ENCODE measurements around the gene DHRS1.

DHRS1 gene

GRCh38 chr14:24308342-24309124, 9.0 kb upstream of the DHRS1 start:
- no peak for DNase-seq

- peak; percentile 64 for DNase-seq
These were observed 8.2 kb upstream of the DHRS1 start, which contains the start of gene CIDEB for GRCh38 chr14:24307575-24308341. Gene CIDEB, minus strand, starts transcription at chr14:24307977. Its CDS starts 119 bp downstream, at chr14:24307858.

GRCh38 chr14:24307156-24307574, 7.6 kb upstream of the DHRS1 start:
- no peak for DNase-seq

DNA sequence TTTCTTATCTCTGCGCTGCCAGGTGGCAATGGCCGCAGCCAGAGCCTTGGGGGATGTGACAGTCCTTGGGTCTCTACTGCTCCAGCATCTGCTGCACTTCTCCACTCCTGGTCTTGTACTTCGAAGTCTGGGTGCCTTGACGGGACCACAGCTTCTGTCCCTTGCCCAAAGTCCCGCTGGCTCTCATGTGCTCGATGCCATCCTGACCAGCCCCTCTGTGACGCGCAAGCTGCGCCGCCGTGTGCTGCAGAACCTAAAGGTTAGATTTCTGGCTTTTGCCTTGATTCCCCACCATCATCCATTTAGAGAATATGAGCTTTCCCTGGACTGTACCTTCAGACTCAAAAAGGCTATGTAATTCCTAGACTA, 4.4 kb upstream of the DHRS1 start:
- DNase-seq: no peak

- no peak for DNase-seq
These were observed 873 bp upstream of the DHRS1 start for GRCh38 chr14:24300326-24300980.

DNA sequence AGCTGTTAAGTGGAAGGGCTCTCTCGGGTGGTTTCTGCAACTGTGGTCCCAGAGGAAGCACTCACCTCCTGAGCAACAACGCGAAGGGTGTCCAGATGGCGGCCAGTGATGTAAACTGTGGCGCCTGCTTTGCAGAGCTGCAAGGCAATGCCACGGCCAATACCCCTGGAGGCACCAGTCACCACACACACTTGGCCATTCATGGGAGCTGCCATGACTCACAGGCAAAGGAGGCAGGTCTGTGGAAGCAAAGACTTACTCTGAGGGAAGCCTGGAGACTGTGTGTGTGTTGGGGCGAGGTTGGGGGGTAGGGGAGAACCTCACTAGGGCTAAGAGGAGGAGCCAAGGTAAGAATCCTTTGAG, 707 bp downstream of the DHRS1 start:
- DNase-seq: no peak

GRCh38 chr14:24297190-24297964, 2.2 kb downstream of the DHRS1 start:
- DNase-seq: no peak

DNA sequence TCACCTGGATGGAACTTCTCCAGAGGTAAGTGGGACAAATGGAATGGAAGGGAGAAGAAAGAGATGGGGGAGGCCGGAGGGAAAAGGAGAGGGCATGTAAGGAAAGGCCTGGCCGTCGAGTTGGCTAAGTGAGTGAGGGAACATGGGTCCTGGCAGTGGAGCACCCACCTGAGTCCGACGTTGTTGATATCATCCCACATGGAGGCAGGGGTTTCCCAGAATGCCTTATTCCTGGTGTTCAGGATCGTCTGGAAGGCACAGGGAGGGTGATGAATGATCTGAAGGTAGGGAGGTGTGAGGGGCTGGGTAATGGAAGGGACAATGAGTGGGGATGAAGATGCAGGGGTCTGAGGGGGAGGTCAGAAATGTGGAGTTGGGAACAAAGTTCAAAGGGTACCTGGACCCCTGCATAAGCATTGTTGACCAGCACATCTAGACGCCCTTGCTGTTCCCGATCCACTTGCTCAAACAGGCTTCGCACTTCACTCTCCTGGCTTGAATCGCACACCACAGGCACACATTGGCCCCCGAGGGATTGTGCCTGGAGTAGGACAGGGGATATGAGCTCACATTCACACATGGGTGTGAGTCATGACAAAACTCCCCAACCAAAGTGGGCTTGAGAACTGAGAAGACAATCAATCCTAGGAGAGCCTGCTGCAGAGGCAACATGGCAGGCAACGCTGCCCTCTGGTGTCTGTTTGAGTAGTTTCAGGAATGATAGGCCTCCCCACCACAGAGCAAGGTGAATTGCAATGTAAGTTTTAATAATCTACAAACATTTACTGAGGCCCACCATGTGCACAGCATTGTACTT, 3.0 kb downstream of the DHRS1 start:
- DNase-seq: peak; percentile 77

DNA sequence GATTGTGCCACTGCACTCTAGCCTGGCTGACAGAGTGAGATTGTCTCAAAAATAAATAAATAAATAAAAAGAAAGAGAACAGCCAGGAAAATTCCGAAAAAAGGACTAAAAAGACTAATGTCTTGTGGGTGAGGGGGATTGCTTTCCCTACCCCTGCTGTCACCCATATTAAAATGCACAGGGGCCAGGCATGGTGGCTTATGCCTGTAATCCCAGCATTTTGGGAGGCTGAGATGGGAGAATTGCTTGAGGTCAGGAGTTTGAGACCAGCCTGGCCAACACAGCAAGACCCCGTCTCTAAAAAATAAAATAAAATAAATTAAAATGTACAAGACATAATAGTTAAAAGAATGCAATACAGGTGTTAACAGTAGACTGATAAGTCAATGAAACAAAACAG, 6.1 kb downstream of the DHRS1 start:
- DNase-seq: no peak

- no peak for DNase-seq
These were observed 7.3 kb downstream of the DHRS1 start for GRCh38 chr14:24292118-24292807.

DNA sequence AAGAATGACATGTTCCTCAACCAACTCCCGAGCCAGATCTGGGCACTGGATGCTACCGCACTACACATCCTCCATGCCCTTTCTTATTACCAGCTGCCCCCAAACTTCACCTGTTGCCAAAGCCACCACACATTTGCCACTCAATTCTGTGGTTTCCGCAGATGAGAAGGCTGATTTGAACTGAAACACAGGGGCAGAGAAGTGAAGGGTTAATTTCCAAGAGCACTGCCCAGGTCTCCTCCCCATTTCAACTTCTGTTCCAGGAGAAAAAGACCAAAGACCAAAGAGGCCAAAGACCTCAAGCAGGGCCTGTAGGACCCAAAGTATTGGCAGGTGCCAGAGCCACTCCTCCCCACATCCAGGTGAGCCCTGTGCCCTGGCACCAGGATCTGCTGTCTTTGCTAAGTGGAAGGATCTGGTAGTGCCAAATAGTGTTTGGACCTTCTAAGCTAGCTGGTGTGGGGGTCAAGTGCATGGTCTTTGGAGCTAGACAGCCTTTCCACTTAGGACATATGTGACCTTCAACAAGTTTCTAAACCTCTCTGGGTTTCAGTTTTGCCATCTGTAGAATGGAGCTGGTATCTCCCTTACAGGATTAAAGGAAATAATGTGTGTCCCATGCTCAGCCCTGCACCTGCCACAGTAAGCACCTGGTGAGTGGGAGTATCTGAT, 8.0 kb downstream of the DHRS1 start:
- DNase-seq: no peak

GRCh38 chr14:24290746-24291145, 8.8 kb downstream of the DHRS1 start:
- no peak for DNase-seq

DNA sequence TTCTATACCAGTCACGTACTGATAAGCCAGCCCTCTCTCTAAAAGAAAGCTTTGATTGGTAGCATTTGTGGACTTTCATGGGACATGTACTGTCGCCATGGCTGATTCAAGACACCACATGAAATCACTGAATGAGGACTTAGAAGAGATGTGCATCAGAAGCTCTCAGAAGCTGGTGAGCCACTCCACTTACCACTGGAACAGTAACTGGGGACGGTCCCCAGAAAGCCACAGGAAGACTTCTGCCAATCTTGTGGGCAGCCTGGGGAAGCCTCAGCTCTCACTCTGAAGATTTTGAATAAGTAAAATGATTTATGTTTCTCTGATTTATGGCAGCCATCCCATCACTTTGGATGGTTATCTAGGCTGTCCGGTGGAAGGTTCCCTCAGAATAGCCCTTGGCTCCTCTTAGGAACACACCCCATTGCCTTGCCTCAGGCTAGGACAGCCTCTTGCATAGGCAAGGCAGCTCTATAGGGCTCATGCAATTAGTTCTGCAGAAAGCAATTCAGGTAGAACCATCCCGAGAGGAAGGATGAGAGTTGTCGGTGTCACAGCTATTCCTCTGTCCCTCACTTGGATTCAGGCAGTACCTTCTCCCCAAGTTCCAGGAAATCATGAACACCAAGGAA, 9.8 kb downstream of the DHRS1 start:
- DNase-seq: peak; percentile 65

- no peak for DNase-seq
These were observed 12.6 kb downstream of the DHRS1 start for GRCh38 chr14:24286996-24287395.

DNA sequence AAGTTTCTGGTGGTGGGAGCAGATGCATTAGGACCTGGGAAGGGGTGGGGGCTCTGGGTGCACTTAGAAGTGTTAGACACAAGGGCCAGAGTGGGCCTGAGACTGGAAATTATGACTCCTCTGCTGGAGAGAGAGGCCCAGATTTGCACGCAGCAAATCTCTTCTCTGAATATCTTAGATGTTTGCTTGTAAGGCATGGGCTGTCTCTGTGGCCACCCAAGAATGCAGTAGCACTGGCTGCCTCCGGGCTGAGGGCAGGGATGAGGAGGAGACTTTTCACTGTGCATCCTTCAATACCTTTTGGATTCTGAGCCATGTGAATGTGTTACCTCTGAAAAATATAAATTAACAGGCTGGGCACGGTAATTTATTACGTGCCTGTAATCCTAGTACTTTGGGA, 14.2 kb downstream of the DHRS1 start:
- no peak for DNase-seq

DNA sequence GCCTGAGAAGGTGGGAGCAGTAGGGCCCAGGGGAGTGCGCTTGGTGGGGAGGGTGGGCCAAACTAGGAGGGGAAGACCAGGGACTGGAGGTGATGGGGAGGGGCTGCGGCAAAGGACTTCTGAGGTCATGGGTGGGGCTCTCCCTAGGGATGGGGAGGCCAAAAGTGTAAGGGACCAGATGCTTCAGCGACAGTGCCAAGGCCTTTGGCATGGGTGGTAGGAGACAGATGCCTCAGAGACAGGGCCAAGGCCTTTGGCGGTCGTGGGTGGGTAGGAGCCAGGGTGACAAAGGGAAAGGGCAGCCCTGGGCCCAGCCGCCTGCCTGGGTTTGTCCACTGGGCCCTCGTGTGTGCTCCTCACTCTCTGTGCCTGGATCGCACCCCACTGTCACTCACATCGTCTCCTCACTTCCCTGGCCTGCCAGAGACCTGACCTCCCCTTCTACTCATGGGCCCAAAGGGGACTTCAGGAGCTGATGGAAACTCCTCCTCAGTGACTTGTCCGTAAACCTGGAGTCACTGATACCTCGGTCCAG, 15.0 kb downstream of the DHRS1 start:
- DNase-seq: no peak

GRCh38 chr14:24283796-24284460, 15.7 kb downstream of the DHRS1 start:
- DNase-seq: no peak

GRCh38 chr14:24282736-24283135, 16.8 kb downstream of the DHRS1 start:
- no peak for DNase-seq

DNA sequence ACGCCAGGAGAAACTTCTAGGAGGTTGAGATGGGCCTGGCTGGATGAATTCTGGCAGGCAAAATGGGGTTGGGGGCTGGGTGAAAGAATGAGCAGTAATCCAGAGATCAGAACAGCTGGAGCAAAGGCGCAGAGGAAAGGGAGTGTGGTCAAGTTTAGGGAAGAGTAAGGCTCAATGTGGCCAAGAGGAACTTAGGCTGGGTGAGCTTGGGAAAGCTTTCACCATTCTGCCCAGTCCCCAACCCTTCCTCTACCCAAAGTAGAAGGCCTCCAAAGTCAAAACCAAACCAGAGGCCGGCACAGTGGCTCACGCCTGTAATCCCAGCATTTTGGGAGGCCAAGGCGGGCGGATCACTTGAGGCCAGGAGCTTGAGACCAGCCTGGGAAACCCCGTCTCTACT, 17.9 kb downstream of the DHRS1 start:
- DNase-seq: no peak
